ENCODE data around the gene C1orf216.

- TF ChIP-seq CTCF (IDR thresholded peaks at IDR 0.05) (no peak), EP300 (IDR thresholded peaks at IDR 0.05; ENCODE audit: low read depth) (no peak), POLR2A (IDR thresholded peaks at IDR 0.05) (no peak)
These were observed 10.9 kb downstream of the C1orf216 start for GRCh38 chr1:35707601-35708440.
